K562 (cell line): ENCODE data around the gene SAMD14. TPM values are rescaled to one million over a fixed set of nuclear protein-coding genes. Genes with fewer than 3 reads are reported as not detected.

Experiments used
- DDX20 ChIP-seq: fragments of 450-650 bp; IDR thresholded peaks from 2 replicates; pipeline ENCODE4 v1.6.1; 2016; ENCODE audit warnings: missing genetic modification characterization, low read depth, mild to moderate bottlenecking, missing compliant biosample characterization, moderate library complexity
- polyA plus RNA-seq, 8 experiments: library from polyadenylated mRNA; depleted of rRNA in 4 of 8; stranded (reverse) in 5 of 8; unstranded in 3 of 8; fragments of >200 nt; fragmentation: Nextera tagmentation in 2 of 8; fragmentation: Illumina TruSeq in 1 of 8; extraction: Ambion mirVana in 2 of 8; extraction: Trizol in 1 of 8; gene quantifications; 2 replicates each; pipeline versions ENCODE4 v1.2.1 to v1.2.3, GENCODE V29; 2011 to 2014; ENCODE audit warnings: inconsistent platforms in 1 of 8, missing spikeins in 1 of 8
- total RNA-seq, 7 experiments: library from RNA; depleted of rRNA in 6 of 7; stranded (reverse); fragments of >200 nt in 6 of 7; fragmentation: Illumina TruSeq in 2 of 7; extraction: Trizol in 2 of 7; gene quantifications; 2 replicates each; pipeline versions ENCODE4 v1.2.1 to v1.2.3, GENCODE V29; 2011 to 2021; ENCODE audit warnings: low replicate concordance in 1 of 7
- TF ChIP-seq, protein P1 (sequence below): fragments of 250-450 bp; sonication (Bioruptor Pico); IDR thresholded peaks from 2 replicates; pipeline ENCODE4 v1.4.0; 2020

Gene SAMD14
- total and polyA plus RNA-seq, 9 of the 15 experiments (the other 6 are each of a cell fraction or from before 2014, with no cell fraction given): 0.04 to 0.07 TPM; not detected in 7

DNA sequence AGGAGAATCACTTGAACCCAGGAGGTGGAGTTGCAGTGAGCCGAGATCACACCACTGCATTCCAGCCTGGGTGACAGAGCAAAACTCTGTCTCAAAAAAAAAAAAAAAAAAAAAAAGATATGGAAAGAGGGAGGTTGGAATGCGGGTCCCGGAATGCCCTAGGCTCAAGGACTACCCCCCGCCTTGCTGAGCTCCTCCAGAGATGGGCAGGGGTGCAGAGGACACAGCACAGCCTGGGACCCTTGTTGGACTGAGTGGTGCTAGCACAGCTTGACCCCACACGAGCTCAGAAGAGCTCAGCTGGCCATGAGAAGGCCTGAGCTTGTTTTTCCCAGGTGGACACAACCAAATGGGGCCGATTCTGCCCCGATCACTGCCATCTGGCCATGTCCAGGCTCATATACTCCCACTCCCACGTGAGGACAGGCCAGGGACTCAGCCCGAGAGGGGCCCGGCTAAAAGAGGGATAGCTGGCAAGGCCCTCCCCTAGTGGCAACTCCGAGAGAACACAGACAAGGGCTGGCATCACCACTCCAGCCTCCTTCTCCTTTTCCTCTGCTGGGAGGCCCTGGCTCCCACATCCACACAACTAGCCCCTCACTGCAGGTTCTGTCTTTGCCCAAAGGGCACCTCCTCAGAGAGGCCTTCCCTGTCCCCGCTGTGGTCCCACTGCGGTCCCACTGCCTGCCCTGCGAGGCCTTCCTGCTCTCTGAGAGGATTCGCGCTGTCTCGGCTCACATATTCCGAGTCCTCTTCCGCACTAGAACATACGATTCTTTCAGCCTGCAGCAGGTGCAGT, 46.8 kb upstream of the SAMD14 start (continued):
- TF ChIP-seq, protein P1, sequence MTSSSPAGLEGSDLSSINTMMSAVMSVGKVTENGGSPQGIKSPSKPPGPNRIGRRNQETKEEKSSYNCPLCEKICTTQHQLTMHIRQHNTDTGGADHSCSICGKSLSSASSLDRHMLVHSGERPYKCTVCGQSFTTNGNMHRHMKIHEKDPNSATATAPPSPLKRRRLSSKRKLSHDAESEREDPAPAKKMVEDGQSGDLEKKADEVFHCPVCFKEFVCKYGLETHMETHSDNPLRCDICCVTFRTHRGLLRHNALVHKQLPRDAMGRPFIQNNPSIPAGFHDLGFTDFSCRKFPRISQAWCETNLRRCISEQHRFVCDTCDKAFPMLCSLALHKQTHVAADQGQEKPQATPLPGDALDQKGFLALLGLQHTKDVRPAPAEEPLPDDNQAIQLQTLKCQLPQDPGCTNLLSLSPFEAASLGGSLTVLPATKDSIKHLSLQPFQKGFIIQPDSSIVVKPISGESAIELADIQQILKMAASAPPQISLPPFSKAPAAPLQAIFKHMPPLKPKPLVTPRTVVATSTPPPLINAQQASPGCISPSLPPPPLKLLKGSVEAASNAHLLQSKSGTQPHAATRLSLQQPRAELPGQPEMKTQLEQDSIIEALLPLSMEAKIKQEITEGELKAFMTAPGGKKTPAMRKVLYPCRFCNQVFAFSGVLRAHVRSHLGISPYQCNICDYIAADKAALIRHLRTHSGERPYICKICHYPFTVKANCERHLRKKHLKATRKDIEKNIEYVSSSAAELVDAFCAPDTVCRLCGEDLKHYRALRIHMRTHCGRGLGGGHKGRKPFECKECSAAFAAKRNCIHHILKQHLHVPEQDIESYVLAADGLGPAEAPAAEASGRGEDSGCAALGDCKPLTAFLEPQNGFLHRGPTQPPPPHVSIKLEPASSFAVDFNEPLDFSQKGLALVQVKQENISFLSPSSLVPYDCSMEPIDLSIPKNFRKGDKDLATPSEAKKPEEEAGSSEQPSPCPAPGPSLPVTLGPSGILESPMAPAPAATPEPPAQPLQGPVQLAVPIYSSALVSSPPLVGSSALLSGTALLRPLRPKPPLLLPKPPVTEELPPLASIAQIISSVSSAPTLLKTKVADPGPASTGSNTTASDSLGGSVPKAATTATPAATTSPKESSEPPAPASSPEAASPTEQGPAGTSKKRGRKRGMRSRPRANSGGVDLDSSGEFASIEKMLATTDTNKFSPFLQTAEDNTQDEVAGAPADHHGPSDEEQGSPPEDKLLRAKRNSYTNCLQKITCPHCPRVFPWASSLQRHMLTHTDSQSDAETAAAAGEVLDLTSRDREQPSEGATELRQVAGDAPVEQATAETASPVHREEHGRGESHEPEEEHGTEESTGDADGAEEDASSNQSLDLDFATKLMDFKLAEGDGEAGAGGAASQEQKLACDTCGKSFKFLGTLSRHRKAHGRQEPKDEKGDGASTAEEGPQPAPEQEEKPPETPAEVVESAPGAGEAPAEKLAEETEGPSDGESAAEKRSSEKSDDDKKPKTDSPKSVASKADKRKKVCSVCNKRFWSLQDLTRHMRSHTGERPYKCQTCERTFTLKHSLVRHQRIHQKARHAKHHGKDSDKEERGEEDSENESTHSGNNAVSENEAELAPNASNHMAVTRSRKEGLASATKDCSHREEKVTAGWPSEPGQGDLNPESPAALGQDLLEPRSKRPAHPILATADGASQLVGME (CRISPR knock-in tag): no peak
- no peak for TF ChIP-seq DDX20 (tag)
